Sigmoid colon (tissue), 4 donors: Measurements from ENCODE around the gene DND1.

ENCODE experiments used
- CTCF ChIP-seq, 4 experiments: fragments of 450-650 bp in 3 of 4; fragments of 200-600 bp in 1 of 4; IDR thresholded peaks; one replicate each; pipeline ENCODE4 v1.5.1; 2016 to 2019; ENCODE audit warnings: antibody characterized with exemption in 4 of 4, mild to moderate bottlenecking in 3 of 4, moderate library complexity in 2 of 4
- POLR2A ChIP-seq, 2 donors: fragments of 450-650 bp; IDR thresholded peaks; one replicate each; pipeline ENCODE4 v1.6.1; 2016; ENCODE audit warnings: antibody characterized with exemption in 2 of 2, mild to moderate bottlenecking in 2 of 2, moderate library complexity in 2 of 2
- POLR2AphosphoS5 ChIP-seq, 4 donors: sonication (generic); formaldehyde crosslinking; IDR thresholded peaks; one replicate each; pipeline ENCODE4 v1.6.1; 2017; ENCODE audit warnings: antibody characterized with exemption in 4 of 4

DNA sequence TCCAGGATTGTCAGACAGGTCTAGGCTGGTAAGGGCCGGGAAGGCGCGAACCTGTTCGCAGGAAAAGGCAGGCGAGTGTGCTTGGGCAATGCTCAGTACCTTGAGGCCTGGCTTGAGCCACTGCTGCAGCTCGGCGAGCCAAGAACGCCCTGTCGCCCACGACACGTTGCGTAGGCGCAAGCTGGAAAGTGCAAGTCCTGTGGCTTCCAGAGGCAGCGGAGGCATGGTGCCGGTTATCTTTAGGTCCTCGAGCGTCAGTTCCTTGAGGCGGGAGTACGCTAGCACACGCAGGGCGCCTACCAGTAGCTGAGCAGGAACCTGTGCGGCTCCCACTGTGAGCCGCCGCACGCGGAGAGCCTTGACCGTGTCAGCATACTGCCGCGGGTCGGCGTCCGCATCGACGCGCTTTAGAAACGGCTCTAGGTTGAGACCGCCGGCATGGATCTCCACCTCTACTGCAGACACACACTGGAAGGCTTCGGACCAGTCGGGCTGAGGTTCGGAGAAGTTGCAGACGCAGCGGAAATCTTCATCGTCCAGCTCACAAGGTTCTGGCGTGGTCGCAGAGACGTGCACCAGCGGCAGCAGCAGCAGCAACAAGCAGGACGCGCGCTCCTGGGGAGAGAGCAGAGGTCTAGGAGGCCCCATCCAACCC lies 40.9 kb downstream of the DND1 start:
- TF ChIP-seq CTCF (IDR thresholded peaks at IDR 0.05) = no peak
- TF ChIP-seq POLR2A (IDR thresholded peaks at IDR 0.05) = no peak
- peak in 2 of 4 donors; percentile 4 to 20 for TF ChIP-seq POLR2AphosphoS5 (IDR thresholded peaks at IDR 0.05)
